GM20431 (cell line): ENCODE measurements around the gene RNASE3.
"Not testable (repeated sequence)": the region's sequence is repeated elsewhere in the genome, so short reads cannot be mapped to it uniquely, and the experiment has no call there.

Experiments
- in situ Hi-C: fragments of 300-500 bp; cut with MseI, MboI; formaldehyde crosslinking; loops from one replicate; pipeline ENCODE4 v1.15.0; 2020; ENCODE audit warnings: low sequenced_read_pairs; ENCODE audit not compliant: unreplicated experiment

RNASE3 gene

GRCh38 chr14:20891126-20891825 is at the start of gene RNASE3:
RNASE3 (plus strand) TSS chr14:20891385; CDS start chr14:20891687, 302 bp downstream.
- in situ Hi-C loops: not testable (repeated sequence)

- in situ Hi-C loops: no loop called here
These were observed 44.6 kb upstream of the RNASE3 start for GRCh38 chr14:20846560-20846959.

DNA sequence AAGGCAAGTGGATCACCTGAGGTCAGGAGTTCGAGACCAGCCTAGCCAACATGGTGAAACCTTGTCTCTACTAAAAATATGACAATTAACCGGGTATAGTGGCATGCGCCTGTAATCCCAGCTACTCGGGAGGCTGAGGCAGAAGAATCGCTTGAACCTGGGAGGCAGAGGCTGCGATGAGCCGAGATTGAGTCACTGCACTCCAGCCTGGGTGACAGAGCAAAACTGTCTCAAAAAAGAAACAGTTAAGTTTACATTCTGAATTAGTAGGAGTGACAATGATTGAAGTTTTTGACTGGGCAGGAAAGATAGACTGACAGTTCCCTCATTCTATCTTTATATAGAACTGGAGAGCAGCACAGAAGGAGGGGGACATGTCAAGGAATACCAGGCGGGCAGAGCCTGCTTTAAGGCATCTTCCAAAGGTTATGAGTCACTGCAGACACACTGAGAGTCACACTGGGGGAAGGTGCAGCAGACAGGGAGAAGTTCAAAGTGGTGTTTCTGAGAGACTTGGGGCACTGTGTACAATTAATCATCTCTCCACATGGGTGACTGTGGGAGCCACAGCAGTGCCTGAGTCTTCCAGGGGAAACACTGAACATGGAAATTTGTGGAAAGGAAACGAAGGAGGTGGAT is 42.8 kb upstream of the RNASE3 start:
- in situ Hi-C loops: no loop called here

DNA sequence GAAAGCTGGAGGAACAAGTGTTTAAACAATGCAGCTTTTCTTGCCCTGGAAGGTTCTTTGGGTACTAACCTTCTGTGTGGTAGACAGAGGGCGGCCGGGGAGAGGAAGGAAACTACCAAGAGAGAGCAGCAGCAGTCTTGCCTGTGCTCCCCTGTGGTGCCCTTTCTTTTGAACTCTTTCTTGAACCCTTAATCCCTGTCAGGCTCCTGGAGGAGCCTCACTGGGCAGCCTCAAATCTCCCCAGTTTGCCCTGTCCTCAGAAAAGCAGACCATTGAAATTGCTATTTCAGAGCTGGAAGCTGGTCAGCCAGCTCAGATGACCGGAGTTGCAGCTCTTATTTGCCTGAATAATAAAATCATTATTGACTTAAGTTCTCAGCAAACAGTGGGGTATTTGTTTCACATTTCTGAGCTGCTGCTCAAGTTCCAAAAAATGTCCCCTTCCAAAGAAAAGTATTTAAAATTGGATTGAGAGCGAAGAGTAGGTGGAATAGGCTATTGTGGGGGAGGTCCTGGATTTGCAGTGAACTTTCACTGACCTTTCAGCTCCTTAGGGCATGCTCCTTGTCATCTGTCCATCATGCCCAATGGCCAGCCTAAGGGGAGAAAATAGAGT is 42.1 kb upstream of the RNASE3 start:
- in situ Hi-C loops: no loop called here

- in situ Hi-C loops: loop anchor here (10.0 kb wide), 1 partner anchor 158 kb away; no protein-coding TSS in a partner anchor
These were observed 38.1 kb upstream of the RNASE3 start for GRCh38 chr14:20853042-20853441.

DNA sequence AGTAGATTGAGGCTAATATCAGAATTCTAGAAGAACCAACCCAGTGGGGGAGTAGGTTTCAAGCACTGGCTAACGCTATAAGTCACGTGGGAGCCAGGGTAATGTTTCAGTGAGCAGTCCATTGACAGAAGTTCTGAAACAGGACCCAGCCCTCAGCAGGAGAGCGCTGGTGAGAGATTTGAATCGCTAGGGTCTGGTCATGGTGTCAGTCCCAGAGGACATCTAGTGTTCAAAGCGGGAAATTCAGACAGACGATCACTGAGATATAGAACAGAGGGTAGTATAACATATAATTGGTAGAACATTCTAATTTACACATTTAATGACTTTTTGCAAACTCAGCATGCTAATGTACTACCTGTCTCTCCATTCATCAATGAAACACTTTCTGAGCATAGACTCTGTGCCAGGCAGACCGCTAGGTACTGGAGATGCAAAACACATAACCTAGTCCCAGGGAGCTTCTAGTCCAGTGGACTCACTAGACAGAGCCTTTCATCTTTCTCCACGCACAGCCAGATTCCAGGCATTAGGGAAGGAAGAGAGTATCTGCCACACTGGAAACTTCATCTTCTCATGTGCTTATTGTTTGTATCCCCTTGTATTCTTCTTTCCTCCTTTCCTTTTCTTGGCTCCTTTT is 35.4 kb upstream of the RNASE3 start:
- in situ Hi-C loops: loop anchor here (10.0 kb wide), 1 partner anchor 161 kb away; no protein-coding TSS in a partner anchor

DNA sequence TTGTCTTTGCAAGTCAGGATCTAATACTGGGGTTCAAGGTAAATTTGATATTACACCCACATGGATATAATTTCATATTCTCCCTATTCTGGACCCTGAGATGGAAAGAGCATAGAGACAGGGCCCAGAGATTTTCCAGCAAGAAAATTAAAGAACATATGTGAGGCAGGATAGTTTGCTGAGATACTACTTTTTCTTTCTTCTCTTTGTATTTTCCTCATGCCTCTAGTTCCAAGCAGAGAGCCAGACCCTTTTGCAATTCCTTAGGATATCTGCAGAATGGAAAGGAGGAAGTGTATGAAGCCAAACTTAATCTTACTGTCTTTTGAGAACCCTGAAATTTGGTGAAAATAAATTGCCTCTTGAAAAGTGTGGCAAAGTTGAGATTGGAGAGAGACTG is 34.0 kb upstream of the RNASE3 start:
- in situ Hi-C loops: loop anchor here (10.0 kb wide), 1 partner anchor 162 kb away; no protein-coding TSS in a partner anchor

DNA sequence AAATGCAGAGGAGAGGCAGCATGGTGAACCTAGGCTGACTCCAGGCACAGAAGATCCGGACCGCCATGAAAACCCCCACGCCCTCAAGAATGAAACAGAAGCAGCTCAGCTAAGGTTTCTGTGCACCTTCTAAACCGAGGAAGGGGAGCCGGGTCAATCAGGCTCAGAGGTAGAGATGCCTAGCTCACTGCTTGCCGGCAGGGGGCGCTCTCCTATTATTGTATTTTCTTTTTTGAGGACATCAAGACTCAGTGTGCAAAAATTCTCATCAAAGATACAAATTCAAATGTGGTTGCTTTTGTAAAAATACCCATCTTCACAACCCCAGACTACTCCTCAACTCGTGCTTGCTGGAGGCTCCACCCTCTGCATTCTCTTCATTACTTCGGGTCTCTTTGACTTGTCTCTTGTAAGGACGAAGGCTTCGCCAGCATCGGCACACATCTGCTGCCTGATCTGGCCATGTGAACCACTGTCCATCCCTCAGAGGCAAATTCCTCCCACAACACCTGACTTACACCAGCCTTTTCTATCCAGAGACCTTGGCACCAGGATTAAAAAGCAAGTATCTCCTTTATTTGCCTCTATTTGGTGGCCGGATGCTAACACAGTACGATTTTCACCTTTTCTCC is 33.4 kb upstream of the RNASE3 start:
- in situ Hi-C loops: loop anchor here (10.0 kb wide), 1 partner anchor 163 kb away; no protein-coding TSS in a partner anchor

DNA sequence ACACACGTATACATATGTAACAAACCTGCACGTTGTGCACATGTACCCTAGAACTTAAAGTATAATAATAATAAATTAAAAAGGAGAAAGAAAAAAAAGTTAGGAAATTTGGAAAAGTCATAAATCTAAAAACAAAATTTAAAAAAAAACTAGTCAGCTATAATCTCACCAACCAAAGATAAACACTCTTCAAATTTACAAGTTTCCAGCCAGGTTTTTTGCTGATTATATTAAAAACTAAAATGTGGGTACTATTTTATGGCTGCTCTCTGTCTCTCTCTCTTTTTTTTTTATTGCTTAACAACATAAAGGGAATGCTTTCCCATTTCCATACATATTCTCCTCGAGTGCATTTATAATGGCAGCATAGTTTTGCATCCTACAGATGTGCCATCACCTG is 25.0 kb upstream of the RNASE3 start:
- in situ Hi-C loops: no loop called here

DNA sequence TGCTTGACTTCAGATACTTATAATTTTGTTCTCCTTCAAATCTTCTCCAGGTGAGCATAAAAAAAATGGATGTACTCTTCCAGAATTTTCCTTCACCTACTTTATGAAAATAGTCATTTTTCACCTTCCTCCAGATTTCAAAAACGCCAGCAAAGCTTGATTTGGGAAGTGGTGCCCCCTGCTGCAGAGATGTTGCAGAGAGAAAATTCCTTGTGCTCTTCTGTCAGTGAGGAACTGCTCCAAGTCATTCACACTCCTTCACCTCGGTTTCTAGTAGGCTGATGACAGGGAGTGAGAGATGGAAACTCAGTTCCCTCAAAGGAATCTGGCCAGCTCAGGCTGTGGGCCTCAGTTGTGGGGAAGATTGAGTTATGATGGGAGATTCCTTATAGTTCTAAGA is 24.2 kb upstream of the RNASE3 start:
- in situ Hi-C loops: no loop called here

GRCh38 chr14:20873370-20874177 is 17.6 kb upstream of the RNASE3 start:
- in situ Hi-C loops: no loop called here

- in situ Hi-C loops: no loop called here
These were observed 14.2 kb upstream of the RNASE3 start for GRCh38 chr14:20877016-20877415.

DNA sequence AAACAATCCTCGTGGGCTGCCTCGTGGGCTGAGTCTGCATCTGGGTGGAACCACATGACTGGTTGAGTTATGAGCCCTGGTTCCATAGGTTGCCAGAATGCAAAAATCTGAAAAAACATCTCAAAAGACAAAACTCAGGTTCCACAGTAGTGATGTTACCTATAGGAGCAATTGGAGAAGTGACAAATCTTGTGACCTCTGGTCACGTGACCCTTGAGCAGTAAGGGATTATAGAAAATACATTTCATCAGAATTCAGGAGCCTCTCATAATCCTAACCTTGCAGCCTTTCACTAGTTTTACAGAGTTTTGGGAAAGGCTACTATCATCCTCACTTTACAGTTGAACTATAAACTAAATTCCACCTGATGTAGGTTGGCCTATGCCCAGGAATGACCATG is 12.5 kb upstream of the RNASE3 start:
- in situ Hi-C loops: no loop called here

DNA sequence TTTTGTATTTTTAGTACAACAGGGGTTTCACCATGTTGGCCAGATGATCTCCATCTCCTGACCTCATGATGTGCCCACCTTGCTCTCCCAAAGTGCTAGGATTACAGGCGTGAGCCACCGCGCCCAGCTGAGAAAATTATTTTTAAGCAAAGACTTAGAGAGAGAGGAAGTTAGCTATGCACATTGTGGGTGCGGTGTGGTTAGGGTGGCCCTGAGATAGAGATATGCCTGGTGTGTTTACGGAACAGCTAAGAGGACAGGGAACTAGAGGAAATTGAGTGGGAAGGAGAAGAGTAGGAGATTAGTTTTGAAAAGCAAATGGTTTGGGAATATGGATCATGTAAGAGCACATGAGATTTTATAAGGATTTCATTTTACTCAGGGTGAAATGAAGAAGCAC is 10.0 kb upstream of the RNASE3 start:
- in situ Hi-C loops: not testable (repeated sequence)

- in situ Hi-C loops: not testable (repeated sequence)
These were observed 8.4 kb upstream of the RNASE3 start for GRCh38 chr14:20882787-20883186.

DNA sequence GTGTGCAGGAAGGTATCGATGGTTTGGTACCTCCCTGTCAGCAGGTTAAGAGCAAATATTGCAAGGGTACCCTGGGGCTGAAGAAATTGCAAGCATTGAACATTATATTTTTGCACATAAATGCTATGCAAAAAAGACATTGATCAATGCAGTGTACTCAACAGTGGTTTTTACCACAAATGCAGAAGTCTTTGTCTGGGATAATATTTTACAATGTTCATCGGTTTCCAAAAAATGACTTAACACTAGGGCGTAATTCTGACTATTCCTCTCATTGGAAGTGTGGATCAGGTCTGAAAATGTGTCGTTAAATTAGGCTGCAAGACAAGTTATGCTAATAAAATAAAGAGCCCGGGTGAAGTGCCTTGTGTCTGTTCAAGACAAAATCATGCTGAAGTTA is 2.8 kb upstream of the RNASE3 start:
- in situ Hi-C loops: not testable (repeated sequence)

DNA sequence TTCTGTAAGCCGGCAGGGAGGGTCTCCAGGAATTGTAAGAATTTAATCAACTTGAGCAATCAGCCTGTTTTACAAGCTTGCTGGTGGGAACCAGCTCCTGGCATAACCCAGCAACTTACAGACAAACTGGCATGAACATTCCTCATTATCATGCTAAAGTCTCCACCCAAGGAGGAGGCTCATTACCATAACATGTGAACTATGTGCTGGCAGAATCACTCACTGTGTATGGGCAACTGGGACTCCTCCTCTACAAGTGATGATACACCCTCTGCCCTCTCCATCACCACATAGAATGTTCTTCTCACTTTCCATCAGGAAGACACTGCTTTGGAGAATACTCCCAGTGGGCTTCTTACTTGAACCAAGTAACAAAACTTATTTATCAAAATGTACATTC is 4.1 kb downstream of the RNASE3 start:
- in situ Hi-C loops: not testable (repeated sequence)

- in situ Hi-C loops: no loop called here
These were observed 13.3 kb downstream of the RNASE3 start for GRCh38 chr14:20904393-20905029.

DNA sequence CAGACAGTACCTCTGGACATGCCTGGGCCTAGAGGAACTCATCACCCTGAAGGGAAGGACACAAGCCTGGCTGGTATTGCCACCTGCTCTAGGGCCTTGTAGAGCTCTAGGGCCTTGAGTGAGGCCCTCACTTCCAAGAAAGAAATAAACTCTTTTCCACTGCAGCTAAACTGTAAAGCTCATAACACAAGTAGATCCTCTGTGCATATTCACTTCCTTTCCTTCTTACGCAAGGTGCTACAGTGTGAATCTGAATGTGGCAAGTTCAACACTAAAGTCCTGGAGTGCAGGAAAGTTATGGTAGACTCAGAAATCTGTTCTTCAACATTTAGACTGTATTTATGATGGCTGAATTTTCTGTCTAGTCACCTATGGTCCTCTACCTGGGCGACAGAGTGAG is 14.5 kb downstream of the RNASE3 start:
- in situ Hi-C loops: no loop called here
